SU-DHL-6 (cell line): Measurements from ENCODE around the gene HOXC4.

Experiments used
- H2AFZ ChIP-seq: fragments of 200-600 bp; sonication (generic); 2 replicates; pipeline ENCODE4 v1.6.1; 2014; ENCODE audit warnings: low read depth, mild to moderate bottlenecking, moderate library complexity, mixed read lengths, antibody characterized with exemption, low read length; ENCODE audit not compliant: severe bottlenecking
- H3F3A ChIP-seq: fragments of 200-600 bp; shearing (Covaris generic); 2 replicates; pipeline ENCODE4 v1.6.0; 2016; ENCODE audit warnings: antibody characterized with exemption, mild to moderate bottlenecking; ENCODE audit not compliant: insufficient read depth
- H3K27ac ChIP-seq: fragments of 200-600 bp; sonication (generic); 2 replicates; pipeline ENCODE4 v1.5.1; 2016; ENCODE audit warnings: low read depth, mild to moderate bottlenecking, low read length, moderate library complexity, mixed read lengths
- H3K27me3 ChIP-seq: fragments of 200-600 bp; sonication (generic), shearing (Covaris generic); 2 replicates; pipeline ENCODE4 v1.6.0; 2014; ENCODE audit warnings: mild to moderate bottlenecking, low read length
- H3K36me3 ChIP-seq: fragments of 200-600 bp; sonication (generic); 2 replicates; pipeline ENCODE4 v1.6.1; 2014; ENCODE audit warnings: mild to moderate bottlenecking, low read length, mixed read lengths
- H3K4me2 ChIP-seq: fragments of 300-600, 200-600 bp; shearing (Covaris generic), sonication (generic); 2 replicates; pipeline ENCODE4 v1.6.0; 2014; ENCODE audit warnings: low read length, low read depth, mild to moderate bottlenecking; ENCODE audit not compliant: poor library complexity, severe bottlenecking
- H3K4me3 ChIP-seq: fragments of 200-600 bp; sonication (generic); 2 replicates; pipeline ENCODE4 v1.5.1; 2014; ENCODE audit warnings: antibody characterized with exemption, low read length, mild to moderate bottlenecking, mixed read lengths; ENCODE audit not compliant: insufficient read depth, poor library complexity, severe bottlenecking
- H3K79me2 ChIP-seq: fragments of 200-600 bp; sonication (generic); 2 replicates; pipeline ENCODE4 v1.6.1; 2014; ENCODE audit warnings: mild to moderate bottlenecking, low read length, moderate library complexity; ENCODE audit not compliant: insufficient read depth
- H3K9ac ChIP-seq: fragments of 200-600 bp; sonication (generic); 2 replicates; pipeline ENCODE4 v1.7.0; 2014; ENCODE audit warnings: mild to moderate bottlenecking, low read length
- H3K9me2 ChIP-seq: fragments of 200-600 bp; sonication (generic); replicated peaks from 2 replicates; pipeline ENCODE4 v1.6.1; 2014; ENCODE audit warnings: low read length; ENCODE audit not compliant: insufficient read depth
- H3K9me3 ChIP-seq: fragments of 200-600 bp; sonication (generic); 2 replicates; pipeline ENCODE4 v1.6.1; 2014; ENCODE audit warnings: low read length, mixed read lengths; ENCODE audit not compliant: insufficient read depth
- H4K20me1 ChIP-seq: fragments of 200-600 bp; sonication (generic); 2 replicates; pipeline ENCODE4 v1.6.1; 2014; ENCODE audit warnings: low read depth, mild to moderate bottlenecking, antibody characterized with exemption, low read length, moderate library complexity, mixed read lengths
- EZH2phosphoT487 ChIP-seq: fragments of 200-600 bp; sonication (generic), shearing (Covaris generic); conservative IDR thresholded peaks from 2 replicates; pipeline ENCODE4 v1.6.1; 2018; ENCODE audit warnings: mild to moderate bottlenecking, antibody characterized with exemption, low read length, moderate library complexity, mixed read lengths
- TF ChIP-seq, protein P1 (sequence below): fragments of 200-600 bp; sonication (generic); IDR thresholded peaks from one replicate; pipeline ENCODE4 v1.5.1; 2017; ENCODE audit warnings: antibody characterized with exemption, mild to moderate bottlenecking, low read length, moderate library complexity; ENCODE audit not compliant: insufficient read depth, poor library complexity, severe bottlenecking

HOXC4 gene

GRCh38 chr12:54046809-54047159, 6.9 kb upstream of the HOXC4 start:
- H4K20me1 ChIP-seq = no peaks in the 10 kb centered on the region
- no peaks in the 10 kb centered on the region for H3K79me2 ChIP-seq
- no peaks in the 10 kb centered on the region for H3K27me3 ChIP-seq
- no peak overlapping the region for H2AFZ ChIP-seq
- H3K9me2 ChIP-seq = no peaks in the 10 kb centered on the region
- no peak overlapping the region for H3K27ac ChIP-seq
- no peaks in the 10 kb centered on the region for H3K36me3 ChIP-seq
- TF ChIP-seq, protein P1, sequence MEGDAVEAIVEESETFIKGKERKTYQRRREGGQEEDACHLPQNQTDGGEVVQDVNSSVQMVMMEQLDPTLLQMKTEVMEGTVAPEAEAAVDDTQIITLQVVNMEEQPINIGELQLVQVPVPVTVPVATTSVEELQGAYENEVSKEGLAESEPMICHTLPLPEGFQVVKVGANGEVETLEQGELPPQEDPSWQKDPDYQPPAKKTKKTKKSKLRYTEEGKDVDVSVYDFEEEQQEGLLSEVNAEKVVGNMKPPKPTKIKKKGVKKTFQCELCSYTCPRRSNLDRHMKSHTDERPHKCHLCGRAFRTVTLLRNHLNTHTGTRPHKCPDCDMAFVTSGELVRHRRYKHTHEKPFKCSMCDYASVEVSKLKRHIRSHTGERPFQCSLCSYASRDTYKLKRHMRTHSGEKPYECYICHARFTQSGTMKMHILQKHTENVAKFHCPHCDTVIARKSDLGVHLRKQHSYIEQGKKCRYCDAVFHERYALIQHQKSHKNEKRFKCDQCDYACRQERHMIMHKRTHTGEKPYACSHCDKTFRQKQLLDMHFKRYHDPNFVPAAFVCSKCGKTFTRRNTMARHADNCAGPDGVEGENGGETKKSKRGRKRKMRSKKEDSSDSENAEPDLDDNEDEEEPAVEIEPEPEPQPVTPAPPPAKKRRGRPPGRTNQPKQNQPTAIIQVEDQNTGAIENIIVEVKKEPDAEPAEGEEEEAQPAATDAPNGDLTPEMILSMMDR = no peak
- no peak for TF ChIP-seq EZH2phosphoT487
- H3K9me3 ChIP-seq = no peaks in the 10 kb centered on the region
- no peaks in the 10 kb centered on the region for H3F3A ChIP-seq
- H3K4me3 ChIP-seq = no peak overlapping the region
- no peak overlapping the region for H3K9ac ChIP-seq
- no peak overlapping the region for H3K4me2 ChIP-seq

GRCh38 chr12:54047160-54047963, 6.3 kb upstream of the HOXC4 start:
- Histone ChIP-seq H3K4me2 (no peak overlapping the region), H3K4me3 (no peak overlapping the region), H3K9me3 (no peaks in the 10 kb centered on the region), H3K9me2 (no peaks in the 10 kb centered on the region), H3K9ac (no peak overlapping the region), H3K36me3 (no peaks in the 10 kb centered on the region), H3K27ac (no peak overlapping the region), H3F3A (no peaks in the 10 kb centered on the region), H2AFZ (no peak overlapping the region), H4K20me1 (no peaks in the 10 kb centered on the region), H3K79me2 (no peaks in the 10 kb centered on the region), H3K27me3 (no peaks in the 10 kb centered on the region)
- TF ChIP-seq, protein P1 = no peak
- no peak for TF ChIP-seq EZH2phosphoT487

DNA sequence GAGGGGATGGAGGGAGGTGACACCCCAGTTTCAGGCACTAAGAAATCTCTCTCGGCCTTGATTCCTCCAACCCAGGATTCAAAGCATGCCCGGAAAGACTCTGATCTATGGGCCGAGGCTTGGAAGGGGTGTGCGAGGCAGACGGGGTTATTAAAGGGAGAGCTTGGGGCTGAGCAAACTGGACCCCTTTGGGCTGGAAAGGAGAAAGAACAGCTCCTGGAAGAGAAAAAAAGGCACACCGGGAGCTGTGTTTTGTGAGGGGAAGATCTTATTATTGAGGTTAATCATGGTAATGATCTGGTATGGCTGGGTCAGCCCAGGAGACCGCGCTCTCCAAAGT, 5.7 kb upstream of the HOXC4 start:
- H2AFZ ChIP-seq = no peak overlapping the region
- no peaks in the 10 kb centered on the region for H3K27me3 ChIP-seq
- no peak overlapping the region for H3K27ac ChIP-seq
- H3K4me3 ChIP-seq = no peak overlapping the region
- no peaks in the 10 kb centered on the region for H3F3A ChIP-seq
- H3K36me3 ChIP-seq = no peaks in the 10 kb centered on the region
- H4K20me1 ChIP-seq = no peaks in the 10 kb centered on the region
- no peak for TF ChIP-seq EZH2phosphoT487
- TF ChIP-seq, protein P1 = no peak
- H3K4me2 ChIP-seq = no peak overlapping the region
- no peaks in the 10 kb centered on the region for H3K9me3 ChIP-seq
- H3K9me2 ChIP-seq = no peaks in the 10 kb centered on the region
- no peak overlapping the region for H3K9ac ChIP-seq
- H3K79me2 ChIP-seq = no peaks in the 10 kb centered on the region
